ENCODE results near the gene CEP164.

GRCh38 chr11:117454564-117454917 lies 126.9 kb downstream of the CEP164 start:
- no peak for TF ChIP-seq USF2 (IDR thresholded peaks at IDR 0.05; ENCODE audit: low read depth, low read length)
- no peak for TF ChIP-seq POLR2A (IDR thresholded peaks at IDR 0.05; ENCODE audit: low read depth, low read length)
- no peak for TF ChIP-seq CTCF (conservative IDR thresholded peaks at IDR 0.05; ENCODE audit: low read depth, low read length)

Measured in IMR-90 (cell line).